ENCODE results near the gene CCN6. TPM values are rescaled to one million over a fixed set of nuclear protein-coding genes. Genes with fewer than 3 reads are reported as not detected.

The CCN6 gene
- total and polyA plus RNA-seq, 4 donors = 0.54 TPM; not detected in 3

DNA sequence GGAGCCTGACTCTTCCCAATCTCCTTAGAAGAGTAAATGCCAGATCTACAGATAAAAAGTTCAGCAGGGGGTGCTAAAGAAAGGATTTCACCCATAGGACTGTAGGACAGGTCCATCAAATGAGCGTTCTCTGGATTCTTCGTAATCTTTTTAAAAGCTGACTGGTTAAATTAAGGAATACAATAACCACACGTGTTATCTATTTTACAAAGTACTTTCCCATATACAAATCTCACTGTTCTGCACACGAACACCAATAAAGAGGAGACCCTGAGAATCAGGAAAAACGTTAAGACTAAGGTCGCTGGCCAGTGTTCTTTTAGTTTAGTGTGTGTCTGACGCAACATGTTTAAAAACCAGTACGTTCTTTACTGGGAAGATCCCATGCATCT lies 32.8 kb downstream of the CCN6 start:
- Histone ChIP-seq H3K9me3 (ENCODE audit: control insufficient read depth in 4 of 4, low read length in 3 of 4) (no peaks in the 10 kb centered on the region), H3K4me3 (ENCODE audit: low read depth in 1 of 3, low read length in 3 of 3) (peak overlapping the region; percentile 69 to 88 (median 85)), H3K4me1 (ENCODE audit: control insufficient read depth in 4 of 4, insufficient read depth in 4 of 4, low read length in 3 of 4) (peaks cover 0 to 23% (median 23%) of the 10 kb centered on the region in 4 donors), H3K27me3 (ENCODE audit: control insufficient read depth in 4 of 4, insufficient read depth in 4 of 4, low read length in 3 of 4) (no peaks in the 10 kb centered on the region), H3K27ac (ENCODE audit: low read depth in 1 of 2, low read length in 2 of 2) (peak overlapping the region; percentile 62 to 80), H3K36me3 (ENCODE audit: control insufficient read depth in 4 of 4, insufficient read depth in 3 of 4, low read depth in 1 of 4, low read length in 3 of 4) (peaks cover 0 to 11% (median 4%) of the 10 kb centered on the region in 4 donors), H3K9ac (ENCODE audit: low read depth in 1 of 2, low read length in 2 of 2) (peak overlapping the region; percentile 70 to 74)
- DNase-seq (ENCODE audit: low spot score) = no peak
- WGBS = under 1% methylated on average over 8 of the region's 8 CpGs
- no peak for TF ChIP-seq NR2F2 (IDR thresholded peaks at IDR 0.05)
- peak; percentile 29 to 65 for TF ChIP-seq HNF4A (conservative IDR thresholded peaks at IDR 0.05)
- TF ChIP-seq EGR1 (IDR thresholded peaks at IDR 0.05; ENCODE audit: low read depth in 2 of 2) = no peak
- TF ChIP-seq RXRA (IDR thresholded peaks at IDR 0.05) = peak in 1 of 2 donors; percentile 12
- TF ChIP-seq, protein P1, sequence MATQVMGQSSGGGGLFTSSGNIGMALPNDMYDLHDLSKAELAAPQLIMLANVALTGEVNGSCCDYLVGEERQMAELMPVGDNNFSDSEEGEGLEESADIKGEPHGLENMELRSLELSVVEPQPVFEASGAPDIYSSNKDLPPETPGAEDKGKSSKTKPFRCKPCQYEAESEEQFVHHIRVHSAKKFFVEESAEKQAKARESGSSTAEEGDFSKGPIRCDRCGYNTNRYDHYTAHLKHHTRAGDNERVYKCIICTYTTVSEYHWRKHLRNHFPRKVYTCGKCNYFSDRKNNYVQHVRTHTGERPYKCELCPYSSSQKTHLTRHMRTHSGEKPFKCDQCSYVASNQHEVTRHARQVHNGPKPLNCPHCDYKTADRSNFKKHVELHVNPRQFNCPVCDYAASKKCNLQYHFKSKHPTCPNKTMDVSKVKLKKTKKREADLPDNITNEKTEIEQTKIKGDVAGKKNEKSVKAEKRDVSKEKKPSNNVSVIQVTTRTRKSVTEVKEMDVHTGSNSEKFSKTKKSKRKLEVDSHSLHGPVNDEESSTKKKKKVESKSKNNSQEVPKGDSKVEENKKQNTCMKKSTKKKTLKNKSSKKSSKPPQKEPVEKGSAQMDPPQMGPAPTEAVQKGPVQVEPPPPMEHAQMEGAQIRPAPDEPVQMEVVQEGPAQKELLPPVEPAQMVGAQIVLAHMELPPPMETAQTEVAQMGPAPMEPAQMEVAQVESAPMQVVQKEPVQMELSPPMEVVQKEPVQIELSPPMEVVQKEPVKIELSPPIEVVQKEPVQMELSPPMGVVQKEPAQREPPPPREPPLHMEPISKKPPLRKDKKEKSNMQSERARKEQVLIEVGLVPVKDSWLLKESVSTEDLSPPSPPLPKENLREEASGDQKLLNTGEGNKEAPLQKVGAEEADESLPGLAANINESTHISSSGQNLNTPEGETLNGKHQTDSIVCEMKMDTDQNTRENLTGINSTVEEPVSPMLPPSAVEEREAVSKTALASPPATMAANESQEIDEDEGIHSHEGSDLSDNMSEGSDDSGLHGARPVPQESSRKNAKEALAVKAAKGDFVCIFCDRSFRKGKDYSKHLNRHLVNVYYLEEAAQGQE (IDR thresholded peaks at IDR 0.05) = no peak
- no peak for TF ChIP-seq CTCF (IDR thresholded peaks at IDR 0.05; ENCODE audit: low read depth, low read length, missing input control)
- peak; percentile 56 to 66 for TF ChIP-seq RAD21 (IDR thresholded peaks at IDR 0.05)

DNA sequence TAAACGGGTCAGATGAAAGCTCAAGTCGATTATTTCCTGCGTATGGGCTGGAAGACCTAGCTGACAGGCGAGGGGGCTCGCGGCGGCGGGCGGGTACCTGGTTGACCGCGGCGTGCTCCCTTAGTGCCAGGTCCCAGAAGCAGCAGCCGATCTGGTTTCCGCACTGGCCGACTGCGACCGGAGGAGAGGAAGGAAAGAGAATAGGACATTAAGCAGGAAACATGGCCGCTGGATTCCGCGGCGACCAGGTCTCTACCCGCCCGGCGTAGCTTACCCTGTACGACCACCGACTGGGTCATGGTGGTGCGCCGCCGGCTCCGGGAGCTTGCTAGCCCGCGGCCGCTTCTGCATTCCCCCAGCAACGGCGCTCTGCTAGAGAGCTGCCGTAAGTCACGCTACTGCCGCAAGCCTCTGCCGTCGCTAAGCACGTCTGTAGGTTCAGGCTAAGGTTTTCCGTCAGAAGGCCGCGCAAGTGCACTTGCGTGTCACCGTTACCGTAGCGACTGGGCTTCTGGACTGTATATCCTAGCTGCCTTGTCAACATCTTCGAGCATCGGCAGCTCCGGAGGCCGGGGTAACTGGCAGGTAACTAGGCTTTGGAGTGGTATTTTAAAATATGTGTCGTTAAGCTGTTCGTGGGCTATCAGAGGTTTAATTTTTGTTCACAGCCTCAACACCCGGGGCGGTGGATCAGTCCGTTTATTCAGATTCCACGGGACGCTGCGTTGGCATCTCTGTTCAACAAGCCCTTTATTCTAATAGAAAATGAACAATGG lies 33.4 kb downstream of the CCN6 start, which contains the start of the genes FAM229B and TUBE1:
Gene FAM229B, plus strand, starts transcription at position 456 of the 776 bp plus-strand sequence. CDS start 11,693 bp downstream, outside the sequence.
Gene TUBE1, minus strand, starts transcription at position 347 of the 776 bp plus-strand sequence. Its CDS starts 48 bp downstream, at position 299.
- WGBS = under 1% methylated on average over 60 of the region's 60 CpGs
- H3K4me1 ChIP-seq (ENCODE audit: control insufficient read depth in 4 of 4, insufficient read depth in 4 of 4, low read length in 3 of 4) = peaks cover 0 to 23% (median 23%) of the 10 kb centered on the region in 4 donors
- TF ChIP-seq NR2F2 (IDR thresholded peaks at IDR 0.05) (peak; percentile 29), JUND (IDR thresholded peaks at IDR 0.05) (peak in 1 of 2 donors; percentile 19), HNF4G (IDR thresholded peaks at IDR 0.05) (no peak), TAF1 (conservative IDR thresholded peaks at IDR 0.05) (peak; percentile 83), SP1 (IDR thresholded peaks at IDR 0.05) (peak; percentile 42), EGR1 (IDR thresholded peaks at IDR 0.05; ENCODE audit: low read depth in 2 of 2) (peak; percentile 24 to 80), CTCF (IDR thresholded peaks at IDR 0.05; ENCODE audit: low read depth, low read length, missing input control) (no peak), FOXA2 (IDR thresholded peaks at IDR 0.05) (peak; percentile 13), RXRA (IDR thresholded peaks at IDR 0.05) (peak; percentile 60 to 73), YY1 (IDR thresholded peaks at IDR 0.05) (peak; percentile 91), FOXA1 (IDR thresholded peaks at IDR 0.05) (no peak), RAD21 (IDR thresholded peaks at IDR 0.05) (peak; percentile 7 to 45), ATF3 (IDR thresholded peaks at IDR 0.05) (no peak)
- TF ChIP-seq, protein P1 (IDR thresholded peaks at IDR 0.05) = peak; percentile 28
- TF ChIP-seq, protein P2, sequence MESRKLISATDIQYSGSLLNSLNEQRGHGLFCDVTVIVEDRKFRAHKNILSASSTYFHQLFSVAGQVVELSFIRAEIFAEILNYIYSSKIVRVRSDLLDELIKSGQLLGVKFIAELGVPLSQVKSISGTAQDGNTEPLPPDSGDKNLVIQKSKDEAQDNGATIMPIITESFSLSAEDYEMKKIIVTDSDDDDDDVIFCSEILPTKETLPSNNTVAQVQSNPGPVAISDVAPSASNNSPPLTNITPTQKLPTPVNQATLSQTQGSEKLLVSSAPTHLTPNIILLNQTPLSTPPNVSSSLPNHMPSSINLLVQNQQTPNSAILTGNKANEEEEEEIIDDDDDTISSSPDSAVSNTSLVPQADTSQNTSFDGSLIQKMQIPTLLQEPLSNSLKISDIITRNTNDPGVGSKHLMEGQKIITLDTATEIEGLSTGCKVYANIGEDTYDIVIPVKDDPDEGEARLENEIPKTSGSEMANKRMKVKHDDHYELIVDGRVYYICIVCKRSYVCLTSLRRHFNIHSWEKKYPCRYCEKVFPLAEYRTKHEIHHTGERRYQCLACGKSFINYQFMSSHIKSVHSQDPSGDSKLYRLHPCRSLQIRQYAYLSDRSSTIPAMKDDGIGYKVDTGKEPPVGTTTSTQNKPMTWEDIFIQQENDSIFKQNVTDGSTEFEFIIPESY (IDR thresholded peaks at IDR 0.05) = no peak

More for the DNA sequence above, 33.4 kb downstream of the CCN6 start, which contains the start of the genes FAM229B and TUBE1:
- H3K4me3 ChIP-seq (ENCODE audit: low read depth in 1 of 3, low read length in 3 of 3) = peak within 1 kb of the TSS; percentile 69 to 88 (median 85)
- peaks cover 0 to 11% (median 4%) of the 10 kb centered on the region in 4 donors for H3K36me3 ChIP-seq (ENCODE audit: control insufficient read depth in 4 of 4, insufficient read depth in 3 of 4, low read depth in 1 of 4, low read length in 3 of 4)
- no peaks in the 10 kb centered on the region for H3K27me3 ChIP-seq (ENCODE audit: control insufficient read depth in 4 of 4, insufficient read depth in 4 of 4, low read length in 3 of 4)
- peak; percentile 85 for DNase-seq (ENCODE audit: low spot score)
- peak within 1 kb of the TSS; percentile 70 to 80 for H3K9ac ChIP-seq (ENCODE audit: low read depth in 1 of 2, low read length in 2 of 2)
- peak within 1 kb of the TSS; percentile 62 to 80 for H3K27ac ChIP-seq (ENCODE audit: low read depth in 1 of 2, low read length in 2 of 2)
- H3K9me3 ChIP-seq (ENCODE audit: control insufficient read depth in 4 of 4, low read length in 3 of 4) = no peaks in the 10 kb centered on the region

Data from liver (tissue), 9 donors.